Psoas muscle (tissue), 8 donors: ENCODE measurements around the gene EPB41L1. TPM values are rescaled to one million over a fixed set of nuclear protein-coding genes. Genes with fewer than 3 reads are reported as not detected.

Experiments
- ATAC-seq, 4 donors: fragments of 200-7000 bp; cut with Tn5 transposase; one replicate each; pipeline ENCODE4 v1.9.1; 2020; ENCODE audit warnings: moderate library complexity in 3 of 4, mild to moderate bottlenecking in 2 of 4
- DNase-seq, 2 donors: peaks; one replicate each; pipeline ENCODE4 v3.0.0-alpha.2; 2020
- H3K27ac ChIP-seq: fragments of 200-600 bp; one replicate; pipeline ENCODE4 v1.8.0; 2022
- H3K27me3 ChIP-seq, 3 donors: fragments of 200-600 bp in 1 of 3; one replicate each; pipeline versions ENCODE4 v1.6.1 to v1.8.0; 2013 to 2022; ENCODE audit warnings: low read length in 2 of 3, mild to moderate bottlenecking in 2 of 3, moderate library complexity in 1 of 3; ENCODE audit not compliant: insufficient read depth in 3 of 3
- H3K36me3 ChIP-seq, 2 donors: fragments of 200-600 bp in 1 of 2; one replicate each; pipeline versions ENCODE4 v1.6.1 to v1.8.0; 2013 to 2022; ENCODE audit warnings: low read depth in 1 of 2, mild to moderate bottlenecking in 1 of 2, moderate library complexity in 1 of 2; ENCODE audit not compliant: insufficient read depth in 1 of 2
- H3K4me1 ChIP-seq: fragments of 200-600 bp; one replicate; pipeline ENCODE4 v1.8.0; 2022
- H3K4me3 ChIP-seq: fragments of 200-600 bp; one replicate; pipeline ENCODE4 v1.8.0; 2022; ENCODE audit warnings: mild to moderate bottlenecking
- H3K9me3 ChIP-seq: fragments of 200-600 bp; one replicate; pipeline ENCODE4 v1.8.0; 2022
- CTCF ChIP-seq: fragments of 200-600 bp; IDR thresholded peaks from one replicate; pipeline ENCODE4 v1.8.0; 2022; ENCODE audit warnings: antibody characterized with exemption
- WGBS, 3 donors: extraction: QIAGEN DNeasy Blood & Tissue Kit; methylation state at CpG; one replicate each; pipeline versions ENCODE4 v1.1.6 to v1.1.7; 2013; 5-methylcytosine and 5-hydroxymethylcytosine counted together
- intact Hi-C, 2 donors: fragments of 100-400 bp; cut with DNase I; formaldehyde crosslinking; loops; one replicate each; pipeline versions ENCODE4 v1.11.0 to v1.14.2; 2022
- polyA plus RNA-seq, 3 donors: library from polyadenylated mRNA; stranded (reverse); fragments of 200-250 nt; gene quantifications; one replicate each; pipeline ENCODE4 v1.2.3, GENCODE V29; 2013
- total RNA-seq, 4 donors: library from RNA; stranded (reverse); fragmentation: NEBNext Ultra II Directional in 2 of 4; extraction: Animal tissue kit (Norgen Biotek cat#: 25700) in 2 of 4; gene quantifications; one replicate each; pipeline versions ENCODE4 v1.2.1 to v1.2.4, GENCODE V29; 2021 to 2023
- donor health status: healthy with polysubstance abuse.
- donor health status: DM: no; HTN: no; CAD: no; lungs with moderate emphysema.
- donor health status: Bipolar disorder and iron deficiency.
- donor health status: healthy.
- donor health status: DM: yes; HTN: yes; CAD: no.
- donor health status: DM: no; HTN: no; CAD: no.
- donor health status: DM: no; HTN: no; CAD: no.
- donor health status: DM: yes; HTN: yes; CAD: no.

The EPB41L1 gene
- total and polyA plus RNA-seq, 7 donors, result 4.2 to 24.1 (median 9.1) TPM

GRCh38 chr20:36254076-36254475 lies 99.5 kb downstream of the EPB41L1 start:
- Histone ChIP-seq H3K4me3 (no peak overlapping the region), H3K4me1 (no peaks in the 10 kb centered on the region), H3K27ac (no peak overlapping the region), H3K36me3 (peaks cover 0 to 68% of the 10 kb centered on the region in 2 donors), H3K9me3 (no peaks in the 10 kb centered on the region), H3K27me3 (no peaks in the 10 kb centered on the region)
- TF ChIP-seq CTCF, result no peak
- ATAC-seq (no peak), DNase-seq (no peak)
- WGBS, 3 donors, result 62 to 70% (median 62%) methylated on average over 2 of the region's 2 CpGs
- intact Hi-C loops, result no loop called here

- H3K36me3 ChIP-seq, result peaks cover 0 to 59% of the 10 kb centered on the region in 2 donors
- intact Hi-C loops, result no loop called here
- no peak for TF ChIP-seq CTCF
Measured at GRCh38 chr20:36255445-36255844, 100.9 kb downstream of the EPB41L1 start.

GRCh38 chr20:36259177-36260061 lies 104.9 kb downstream of the EPB41L1 start:
- TF ChIP-seq CTCF, result no peak
- DNase-seq, result peak in 1 of 2 donors; percentile 12
- 60 to 61% (median 60%) methylated on average over 16 of the region's 16 CpGs for WGBS, 3 donors
- peaks cover 0 to 32% of the 10 kb centered on the region in 2 donors for H3K36me3 ChIP-seq
- no peak for ATAC-seq
- no peaks in the 10 kb centered on the region for H3K4me1 ChIP-seq
- intact Hi-C loops, result no loop called here
- no peaks in the 10 kb centered on the region for H3K9me3 ChIP-seq
- no peak overlapping the region for H3K4me3 ChIP-seq
- H3K27me3 ChIP-seq, result no peaks in the 10 kb centered on the region
- no peak overlapping the region for H3K27ac ChIP-seq

More at GRCh38 chr20:36255445-36255844, 100.9 kb downstream of the EPB41L1 start:
- H3K9me3 ChIP-seq, result no peaks in the 10 kb centered on the region
- no peaks in the 10 kb centered on the region for H3K27me3 ChIP-seq
- no peaks in the 10 kb centered on the region for H3K4me1 ChIP-seq
- WGBS, 3 donors, result 79 to 87% (median 85%) methylated on average over 12 of the region's 12 CpGs
- H3K4me3 ChIP-seq, result no peak overlapping the region
- DNase-seq (no peak), ATAC-seq (no peak)
- H3K27ac ChIP-seq, result no peak overlapping the region

GRCh38 chr20:36260316-36260715 lies 105.8 kb downstream of the EPB41L1 start:
- WGBS, 3 donors, result 61 to 69% (median 63%) methylated on average over 7 of the region's 7 CpGs
- intact Hi-C loops, result no loop called here

More at GRCh38 chr20:36260316-36260715, 105.8 kb downstream of the EPB41L1 start:
- Histone ChIP-seq H3K9me3 (no peaks in the 10 kb centered on the region), H3K27me3 (no peaks in the 10 kb centered on the region), H3K27ac (no peak overlapping the region), H3K36me3 (peaks cover 0 to 24% of the 10 kb centered on the region in 2 donors), H3K4me3 (no peak overlapping the region), H3K4me1 (no peaks in the 10 kb centered on the region)
- ATAC-seq (peak in 1 of 4 donors; percentile 21), DNase-seq (no peak)
- no peak for TF ChIP-seq CTCF
